Activated CD4-positive, CD25-positive, alpha-beta regulatory T cell treated with anti-CD3 and anti-CD28 coated beads, Interleukin-2, amount 50 U/mL, for 16 hours (primary cell): ENCODE data around the gene PAGR1.
"Not testable (repeated sequence)": the region's sequence is repeated elsewhere in the genome, so short reads cannot be mapped to it uniquely, and the experiment has no call there.

Experiments used
- DNase-seq: peaks from one replicate; pipeline ENCODE4 v3.0.0-alpha.2; 2020; ENCODE audit warnings: low read depth, low spot score

PAGR1 gene

GRCh38 chr16:29791845-29792807 lies 23.8 kb upstream of the PAGR1 start:
- no peak for DNase-seq

- not testable (repeated sequence) for DNase-seq
These were observed 22.8 kb upstream of the PAGR1 start for GRCh38 chr16:29793153-29793552.

DNA sequence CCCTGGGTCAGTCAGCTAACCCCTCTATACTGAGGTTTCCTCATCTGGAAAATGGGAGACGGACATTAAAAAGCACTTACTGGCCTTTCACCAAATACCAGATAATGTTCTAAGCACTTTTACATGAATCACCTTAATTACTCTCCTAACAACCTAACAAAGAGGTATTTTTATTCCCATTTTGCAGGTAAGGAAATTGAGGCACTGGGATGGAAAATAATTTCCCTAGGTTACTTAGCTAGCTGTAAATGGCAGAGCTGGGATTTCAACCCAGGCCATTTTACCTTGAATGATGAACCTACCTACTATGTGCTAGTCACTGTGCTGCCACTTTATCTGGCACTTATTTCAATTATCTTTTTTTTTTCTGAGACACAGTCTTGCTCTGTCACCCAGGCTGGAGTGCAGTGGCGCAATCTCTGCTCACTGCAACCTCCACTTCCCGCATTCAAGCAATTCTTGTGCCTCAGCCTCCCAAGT lies 21.7 kb upstream of the PAGR1 start:
- DNase-seq, result no peak

DNA sequence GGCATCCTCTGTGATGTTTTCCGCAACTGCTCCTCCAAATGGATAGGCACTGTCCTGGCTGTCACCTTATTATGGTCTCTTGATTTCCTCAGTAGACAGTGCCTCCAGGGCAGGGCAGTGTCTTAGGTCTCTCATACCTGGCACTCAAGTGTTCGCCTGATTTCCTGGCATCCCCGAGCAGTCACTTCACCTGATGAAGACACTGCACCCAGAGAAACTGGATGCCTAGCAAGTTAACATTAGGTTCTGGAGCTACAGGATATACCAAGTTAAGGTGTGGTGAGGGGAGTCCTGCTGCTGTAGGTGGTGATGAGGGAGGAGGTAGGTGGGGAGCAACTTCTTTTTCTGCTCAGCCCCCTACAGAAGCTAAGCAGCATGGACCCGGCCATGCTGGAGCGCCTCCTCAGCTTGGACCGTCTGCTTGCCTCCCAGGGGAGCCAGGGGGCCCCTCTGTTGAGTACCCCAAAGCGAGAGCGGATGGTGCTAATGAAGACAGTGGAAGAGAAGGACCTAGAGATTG lies 13.5 kb upstream of the PAGR1 start:
- DNase-seq, result no peak

DNA sequence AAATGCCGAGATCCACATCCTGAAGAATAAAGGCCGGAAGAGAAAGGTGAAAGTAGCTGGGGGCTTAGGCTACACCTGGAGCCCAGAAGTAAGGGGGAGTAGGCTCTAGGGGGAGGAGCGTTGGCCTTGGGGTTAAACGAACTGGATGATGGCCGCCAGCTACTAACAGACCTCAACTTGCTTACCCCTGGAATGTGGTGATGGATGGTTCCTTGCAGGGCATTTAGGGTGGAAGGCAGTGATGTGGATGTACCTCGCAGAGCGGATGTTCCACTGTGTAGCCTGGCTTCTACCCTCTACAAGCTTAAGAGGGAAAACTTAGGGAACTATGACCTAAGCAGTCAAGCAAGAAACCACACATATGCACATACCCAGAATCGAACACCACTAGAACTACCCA lies 11.9 kb upstream of the PAGR1 start:
- DNase-seq, result no peak

GRCh38 chr16:29804455-29805231 lies 11.3 kb upstream of the PAGR1 start:
- peak; percentile 11 for DNase-seq

- peak; percentile 96 for DNase-seq
These were observed 10.5 kb upstream of the PAGR1 start for GRCh38 chr16:29805232-29806098.

DNA sequence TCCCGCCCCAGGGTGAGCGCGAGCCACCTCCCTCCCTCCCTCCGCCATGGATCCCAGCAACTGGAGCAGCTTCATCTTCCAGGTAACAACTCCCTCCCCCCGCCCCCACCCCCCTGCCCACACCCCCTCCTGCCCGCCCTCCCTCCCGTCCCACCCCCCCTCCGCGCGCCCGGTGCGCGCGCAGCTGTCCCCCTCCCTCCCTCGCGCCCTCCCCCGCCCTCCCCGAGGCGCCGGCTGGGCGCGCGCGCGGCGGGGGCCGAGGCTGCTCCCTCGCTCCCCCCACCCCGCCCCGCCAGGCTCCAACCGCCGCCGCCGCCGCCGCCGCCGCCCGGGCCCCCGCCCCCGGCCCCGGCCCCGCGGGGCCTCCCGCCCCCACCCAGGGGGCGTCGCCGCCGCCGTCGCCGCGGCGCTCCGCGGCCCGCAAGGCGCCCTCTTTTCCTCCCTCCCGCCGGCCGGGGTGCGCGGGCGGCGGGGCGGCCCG lies 9.8 kb upstream of the PAGR1 start, which contains the start of gene MAZ:
MAZ (plus strand) TSS at position 431 of the 481 bp plus-strand sequence. CDS start 173 bp downstream, outside the sequence.
- DNase-seq, result peak; percentile 43

DNA sequence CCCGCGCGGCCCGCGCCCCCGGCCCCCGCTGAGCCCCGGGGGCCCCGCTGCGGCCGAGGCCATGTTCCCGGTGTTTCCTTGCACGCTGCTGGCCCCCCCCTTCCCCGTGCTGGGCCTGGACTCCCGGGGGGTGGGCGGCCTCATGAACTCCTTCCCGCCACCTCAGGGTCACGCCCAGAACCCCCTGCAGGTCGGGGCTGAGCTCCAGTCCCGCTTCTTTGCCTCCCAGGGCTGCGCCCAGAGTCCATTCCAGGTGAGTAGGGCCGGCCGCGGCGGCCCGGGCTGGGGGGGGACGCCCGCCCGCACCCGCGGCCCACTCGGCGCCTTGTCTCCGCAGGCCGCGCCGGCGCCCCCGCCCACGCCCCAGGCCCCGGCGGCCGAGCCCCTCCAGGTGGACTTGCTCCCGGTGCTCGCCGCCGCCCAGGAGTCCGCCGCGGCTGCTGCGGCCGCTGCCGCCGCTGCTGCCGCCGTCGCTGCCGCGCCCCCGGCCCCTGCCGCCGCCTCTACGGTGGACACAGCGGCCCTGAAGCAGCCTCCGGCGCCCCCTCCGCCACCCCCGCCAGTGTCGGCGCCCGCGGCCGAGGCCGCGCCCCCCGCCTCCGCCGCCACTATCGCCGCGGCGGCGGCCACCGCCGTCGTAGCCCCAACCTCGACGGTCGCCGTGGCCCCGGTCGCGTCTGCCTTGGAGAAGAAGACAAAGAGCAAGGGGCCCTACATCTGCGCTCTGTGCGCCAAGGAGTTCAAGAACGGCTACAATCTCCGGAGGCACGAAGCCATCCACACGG lies 9.1 kb upstream of the PAGR1 start:
- no peak for DNase-seq

GRCh38 chr16:29807426-29808218 lies 8.3 kb upstream of the PAGR1 start:
- DNase-seq, result peak; percentile 69

DNA sequence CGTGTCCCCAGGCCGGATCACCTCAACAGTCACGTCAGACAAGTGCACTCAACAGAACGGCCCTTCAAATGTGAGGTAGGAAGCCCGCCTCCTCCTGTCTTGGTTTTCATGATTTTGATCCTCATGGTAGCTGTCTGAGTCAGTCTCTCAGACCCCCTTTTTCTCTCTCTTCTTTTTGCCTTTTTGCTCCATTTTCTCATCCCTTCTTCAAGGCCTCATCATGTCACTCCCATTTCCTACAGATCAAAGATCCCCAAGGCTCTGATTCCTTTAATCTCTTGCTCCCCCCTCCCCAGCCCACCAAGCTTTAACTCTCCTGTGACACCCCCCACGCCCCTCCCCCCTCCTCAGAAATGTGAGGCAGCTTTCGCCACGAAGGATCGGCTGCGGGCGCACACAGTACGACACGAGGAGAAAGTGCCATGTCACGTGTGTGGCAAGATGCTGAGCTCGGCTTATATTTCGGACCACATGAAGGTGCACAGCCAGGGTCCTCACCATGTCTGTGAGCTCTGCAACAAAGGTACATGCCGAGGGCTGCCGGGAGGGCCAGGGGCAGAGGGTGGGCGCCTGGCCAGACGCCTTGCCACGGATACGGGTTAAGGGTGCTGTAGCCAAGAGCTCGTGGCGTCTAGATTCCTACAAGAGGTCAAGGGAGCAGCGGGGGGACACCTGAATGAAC lies 7.6 kb upstream of the PAGR1 start:
- no peak for DNase-seq

GRCh38 chr16:29809031-29809747 lies 6.8 kb upstream of the PAGR1 start:
- DNase-seq, result no peak

DNA sequence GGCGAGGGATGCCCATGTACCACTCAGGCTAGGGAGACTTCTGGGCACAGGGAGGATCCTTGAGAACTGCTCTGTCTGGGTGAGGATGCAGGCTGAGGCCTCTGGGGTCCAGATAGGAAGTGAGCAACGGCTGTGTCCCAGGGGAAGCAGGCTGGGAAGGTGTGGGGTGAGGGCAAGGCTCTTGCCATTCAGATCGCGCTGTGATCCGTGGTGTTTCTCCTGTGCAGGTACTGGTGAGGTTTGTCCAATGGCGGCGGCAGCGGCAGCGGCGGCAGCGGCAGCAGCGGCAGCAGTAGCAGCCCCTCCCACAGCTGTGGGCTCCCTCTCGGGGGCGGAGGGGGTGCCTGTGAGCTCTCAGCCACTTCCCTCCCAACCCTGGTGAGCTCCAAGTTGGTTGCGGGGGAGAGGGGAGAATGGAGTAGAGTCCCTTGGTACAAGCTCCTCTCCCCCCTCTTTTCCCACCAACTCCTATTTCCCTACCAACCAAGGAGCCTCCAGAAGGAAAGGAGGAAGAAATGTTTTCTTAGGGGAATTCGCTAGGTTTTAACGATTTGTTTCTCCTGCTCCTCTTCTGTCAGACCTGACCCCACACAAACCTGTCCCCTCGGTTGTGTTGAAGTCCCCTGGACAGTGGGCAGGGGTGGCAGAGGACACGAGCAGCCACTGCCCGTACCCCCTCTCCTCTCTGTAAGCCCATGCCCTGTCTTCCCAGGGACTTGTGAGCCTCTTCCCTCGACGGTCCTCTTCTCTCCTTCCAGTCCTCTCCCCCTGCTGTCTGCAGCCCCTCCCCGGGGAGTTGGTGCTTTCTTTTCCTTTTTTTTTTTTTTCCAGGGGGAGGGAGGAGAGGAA lies 5.9 kb upstream of the PAGR1 start:
- DNase-seq, result no peak

DNA sequence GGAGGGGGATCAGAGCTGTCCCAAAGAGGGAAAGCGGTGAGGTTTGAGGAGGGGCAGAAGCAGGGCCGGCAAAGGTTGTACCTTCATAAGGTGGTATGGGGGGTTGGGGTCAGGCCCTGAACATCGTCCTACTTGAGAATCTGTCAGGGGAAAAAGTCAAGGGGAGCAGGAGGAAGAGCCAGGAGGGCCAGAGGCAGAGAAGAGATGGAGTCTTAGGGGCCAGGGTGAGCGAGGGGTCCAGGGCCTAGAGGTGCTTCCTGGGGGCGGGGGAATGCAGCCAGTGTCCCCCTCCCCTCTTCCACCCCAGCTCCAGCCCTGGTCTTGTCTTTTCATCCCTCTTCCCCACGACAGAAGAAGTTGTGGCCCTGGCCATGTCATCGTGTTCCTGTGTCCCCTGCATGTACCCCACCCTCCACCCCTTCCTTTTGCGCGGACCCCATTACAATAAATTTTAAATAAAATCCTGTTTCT lies 5.2 kb upstream of the PAGR1 start:
- no peak for DNase-seq

DNA sequence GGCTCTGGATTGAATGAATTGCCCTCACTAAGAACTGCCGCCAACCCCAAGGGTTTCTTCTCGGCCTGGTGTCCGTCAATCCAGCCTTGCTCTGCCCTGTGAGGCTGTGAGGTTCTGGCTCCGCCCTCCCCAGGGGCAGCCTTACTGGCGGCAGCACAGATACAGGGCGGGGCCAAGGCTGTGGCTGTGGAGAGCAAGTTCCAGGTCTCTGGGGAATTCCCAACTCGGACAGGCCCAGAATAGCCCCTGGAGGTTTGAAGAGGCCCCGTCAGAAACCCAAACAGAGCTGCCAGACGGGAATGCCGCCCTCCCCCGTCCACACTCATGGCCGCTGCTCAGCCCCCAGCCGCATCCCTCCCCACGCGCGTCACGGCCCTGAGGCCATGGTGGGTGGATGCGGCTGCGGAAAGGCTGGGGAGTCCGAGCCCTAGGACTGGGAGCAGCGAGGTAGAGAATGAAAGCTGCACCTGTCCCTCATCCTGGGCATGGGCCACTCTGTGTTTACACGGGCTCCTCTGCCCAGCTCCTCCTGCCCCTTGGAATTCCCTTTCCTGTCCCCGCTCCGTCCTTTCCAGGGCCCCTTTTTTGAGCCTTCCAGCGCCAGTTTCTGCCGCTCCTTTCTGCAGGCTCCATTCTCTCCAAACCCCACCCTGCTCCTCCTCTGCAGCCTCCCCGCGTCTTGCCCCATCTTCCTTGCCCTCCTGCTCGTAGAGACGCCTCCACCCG lies 4.6 kb upstream of the PAGR1 start:
- peak; percentile 39 for DNase-seq

DNA sequence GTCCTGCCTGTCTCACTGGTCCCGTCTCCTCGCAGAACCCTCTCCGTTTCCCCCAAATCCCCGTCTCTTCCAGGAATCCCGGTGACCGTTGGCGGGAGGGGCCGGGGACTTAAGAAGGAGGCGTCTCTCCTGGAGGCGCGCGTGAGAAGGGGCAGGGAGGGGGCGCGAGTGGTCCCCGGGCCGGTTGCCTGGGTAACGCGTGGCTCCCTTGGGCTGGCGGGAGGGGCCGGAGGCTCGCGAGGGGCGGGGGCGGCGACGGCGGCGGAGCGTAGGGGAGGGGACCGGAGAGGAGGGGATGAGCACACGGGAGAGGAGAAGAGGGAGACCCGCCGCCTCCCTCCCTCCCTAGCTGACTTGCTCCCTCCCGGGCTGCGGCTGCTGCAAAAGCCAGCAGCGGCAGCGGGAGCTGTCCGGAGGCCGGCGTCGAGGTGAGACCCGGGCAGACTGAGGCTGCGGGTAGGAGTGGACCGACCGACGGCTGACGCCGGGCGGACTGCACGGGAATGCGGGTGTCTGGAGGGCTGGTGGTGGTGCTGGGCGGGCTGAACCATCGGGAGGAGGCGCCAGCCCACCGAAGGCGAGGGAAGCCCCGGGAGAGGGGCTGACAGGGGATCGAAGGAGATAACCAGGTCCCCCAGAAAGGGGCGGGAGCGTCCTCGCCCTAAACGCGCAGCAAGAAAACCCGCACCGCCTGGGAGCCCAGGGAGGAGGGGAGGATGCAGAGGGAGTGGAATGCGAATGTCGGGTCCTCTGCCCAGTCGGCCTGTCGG lies 3.9 kb upstream of the PAGR1 start, which contains the start of gene PRRT2:
PRRT2 (plus strand) TSS at position 298 of the 770 bp plus-strand sequence. CDS start 862 bp downstream, outside the sequence.
- no peak for DNase-seq
